ENCODE measurements around the gene DNAJC22.

Gene DNAJC22

DNA sequence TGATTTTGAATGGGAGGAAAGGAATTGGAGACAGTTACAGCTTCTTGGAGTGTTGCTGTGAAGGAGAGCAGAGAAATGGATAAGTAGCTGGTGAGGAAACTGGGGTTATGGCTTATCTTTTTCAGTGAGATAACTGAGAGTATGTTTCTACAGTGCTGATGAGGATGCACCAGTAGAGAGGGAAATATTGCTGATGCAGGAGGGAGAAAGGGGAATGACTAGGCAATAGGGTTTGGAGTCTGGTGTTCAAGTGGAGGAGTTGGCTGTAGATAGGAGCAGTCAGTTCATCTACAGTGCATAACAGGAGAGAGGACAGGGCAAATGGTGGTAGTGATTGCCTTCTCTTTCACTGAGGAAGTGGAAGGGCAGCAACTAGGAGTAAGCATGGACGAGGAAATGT is 53.6 kb downstream of the DNAJC22 start:
- DNase-seq (ENCODE audit: low read depth in 2 of 2) = no peak
- H3K4me3 ChIP-seq (replicated peaks in 1 of 2; ENCODE audit: low read depth in 2 of 2, low read length in 2 of 2) = no peak overlapping the region
- TF ChIP-seq, protein P1, sequence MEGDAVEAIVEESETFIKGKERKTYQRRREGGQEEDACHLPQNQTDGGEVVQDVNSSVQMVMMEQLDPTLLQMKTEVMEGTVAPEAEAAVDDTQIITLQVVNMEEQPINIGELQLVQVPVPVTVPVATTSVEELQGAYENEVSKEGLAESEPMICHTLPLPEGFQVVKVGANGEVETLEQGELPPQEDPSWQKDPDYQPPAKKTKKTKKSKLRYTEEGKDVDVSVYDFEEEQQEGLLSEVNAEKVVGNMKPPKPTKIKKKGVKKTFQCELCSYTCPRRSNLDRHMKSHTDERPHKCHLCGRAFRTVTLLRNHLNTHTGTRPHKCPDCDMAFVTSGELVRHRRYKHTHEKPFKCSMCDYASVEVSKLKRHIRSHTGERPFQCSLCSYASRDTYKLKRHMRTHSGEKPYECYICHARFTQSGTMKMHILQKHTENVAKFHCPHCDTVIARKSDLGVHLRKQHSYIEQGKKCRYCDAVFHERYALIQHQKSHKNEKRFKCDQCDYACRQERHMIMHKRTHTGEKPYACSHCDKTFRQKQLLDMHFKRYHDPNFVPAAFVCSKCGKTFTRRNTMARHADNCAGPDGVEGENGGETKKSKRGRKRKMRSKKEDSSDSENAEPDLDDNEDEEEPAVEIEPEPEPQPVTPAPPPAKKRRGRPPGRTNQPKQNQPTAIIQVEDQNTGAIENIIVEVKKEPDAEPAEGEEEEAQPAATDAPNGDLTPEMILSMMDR (IDR thresholded peaks at IDR 0.05; ENCODE audit: low read depth, low read length) = no peak
